GM18868 (cell line): Measurements from ENCODE around the gene PRAMEF13.
"Not testable (repeated sequence)": the region's sequence is repeated elsewhere in the genome, so short reads cannot be mapped to it uniquely, and the experiment has no call there.

ENCODE experiments used
- ATAC-seq: cut with Tn5 transposase; IDR thresholded peaks from one replicate; pipeline ENCODE4 v1.9.1; 2021; ENCODE audit warnings: mild to moderate bottlenecking, moderate library complexity; ENCODE audit not compliant: unreplicated experiment

PRAMEF13 gene

DNA sequence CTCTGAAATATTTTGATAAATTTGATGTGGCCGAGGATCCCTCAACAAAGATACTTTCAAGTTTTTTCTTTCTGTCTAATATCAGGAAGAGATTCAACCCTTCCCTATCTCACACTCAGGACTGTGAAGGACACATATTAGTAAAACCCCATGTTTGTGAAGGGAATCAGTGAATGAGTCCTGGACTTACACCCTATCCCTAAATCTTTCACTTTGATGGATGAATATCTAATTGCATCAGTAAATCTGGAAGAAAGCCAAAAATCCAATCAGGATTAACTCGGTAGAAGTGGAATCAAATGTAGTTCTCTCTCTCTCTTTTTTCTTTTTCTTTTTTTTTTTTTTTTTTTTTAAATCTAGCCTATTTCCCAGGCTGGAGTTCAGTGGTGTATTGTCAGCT is 29.7 kb downstream of the PRAMEF13 start, which contains the start of gene PRAMEF9:
Gene PRAMEF9 (plus strand): TSS at position 301 of the 400 bp plus-strand sequence. CDS start 3,433 bp downstream, outside the sequence.
- ATAC-seq: not testable (repeated sequence)

DNA sequence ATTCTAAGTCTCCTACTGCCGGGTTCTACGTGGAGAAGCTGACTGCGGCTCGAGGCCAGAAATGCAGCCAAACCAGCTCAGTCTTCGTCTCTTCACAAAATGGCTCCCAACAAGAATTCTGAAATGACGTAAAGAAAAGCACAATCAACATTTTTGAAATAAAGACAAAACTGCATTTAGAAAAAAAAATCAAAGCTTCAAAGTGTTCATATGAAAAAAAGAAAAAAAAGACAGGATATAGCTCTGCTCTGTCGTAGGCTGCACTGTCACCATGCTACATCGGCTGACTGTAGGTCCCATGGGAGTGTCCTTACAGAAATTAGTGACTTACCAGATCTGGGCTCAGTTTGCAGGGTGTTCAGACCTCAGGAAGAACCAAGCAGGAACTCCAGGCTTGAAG is 35.7 kb downstream of the PRAMEF13 start, which contains the start of gene HNRNPCL4:
Gene HNRNPCL4 (minus strand): TSS at position 101 of the 400 bp plus-strand sequence. CDS start 164 bp downstream, outside the sequence.
- not testable (repeated sequence) for ATAC-seq

DNA sequence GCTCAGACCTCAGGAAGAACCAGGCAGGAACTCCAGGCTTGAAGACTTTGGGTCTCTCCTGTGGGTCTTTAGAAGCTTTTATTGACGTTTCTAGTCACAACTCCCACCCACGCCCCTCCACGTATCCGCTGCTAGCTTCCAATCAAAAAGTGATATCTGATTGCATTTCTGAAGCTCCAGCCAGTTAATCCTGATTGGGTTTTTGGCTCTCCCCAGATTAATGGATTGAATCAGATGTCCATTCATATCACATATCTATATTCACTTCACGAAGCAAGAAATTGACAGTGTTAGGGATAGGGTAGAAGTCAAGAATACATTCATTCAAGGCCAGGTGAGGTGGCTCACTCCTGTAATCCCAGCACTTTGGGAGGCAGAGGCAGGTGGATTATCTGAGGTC is 45.3 kb downstream of the PRAMEF13 start, which contains the start of gene PRAMEF26:
Gene PRAMEF26 (minus strand): TSS at position 101 of the 400 bp plus-strand sequence. CDS start 2,914 bp downstream, outside the sequence.
- ATAC-seq: not testable (repeated sequence)
